ENCODE data around the gene QRICH2.

DNA sequence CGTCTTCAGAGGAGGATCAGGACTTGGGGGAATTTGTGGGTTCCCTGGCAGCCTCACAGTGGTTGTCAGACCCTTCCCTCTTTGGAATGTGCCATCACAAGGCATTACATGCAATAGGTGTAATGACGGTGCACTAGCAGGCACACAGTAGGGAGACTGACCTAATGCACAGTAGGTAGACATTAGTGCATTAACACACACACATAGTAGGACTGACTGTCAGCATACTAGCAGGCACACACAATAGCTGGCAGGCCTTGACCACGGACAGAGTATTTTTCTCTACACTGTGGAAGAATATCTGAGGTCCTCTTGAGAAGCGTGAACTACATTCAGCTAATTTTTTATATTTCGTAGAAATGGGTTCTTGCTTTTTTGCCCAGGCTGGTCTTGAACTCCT is 53.8 kb downstream of the QRICH2 start:
- TF ChIP-seq EP300 (IDR thresholded peaks at IDR 0.05) (no peak), POLR2A (IDR thresholded peaks at IDR 0.05) (no peak), POLR2AphosphoS5 (IDR thresholded peaks at IDR 0.05) (no peak)
- TF ChIP-seq, protein P1, sequence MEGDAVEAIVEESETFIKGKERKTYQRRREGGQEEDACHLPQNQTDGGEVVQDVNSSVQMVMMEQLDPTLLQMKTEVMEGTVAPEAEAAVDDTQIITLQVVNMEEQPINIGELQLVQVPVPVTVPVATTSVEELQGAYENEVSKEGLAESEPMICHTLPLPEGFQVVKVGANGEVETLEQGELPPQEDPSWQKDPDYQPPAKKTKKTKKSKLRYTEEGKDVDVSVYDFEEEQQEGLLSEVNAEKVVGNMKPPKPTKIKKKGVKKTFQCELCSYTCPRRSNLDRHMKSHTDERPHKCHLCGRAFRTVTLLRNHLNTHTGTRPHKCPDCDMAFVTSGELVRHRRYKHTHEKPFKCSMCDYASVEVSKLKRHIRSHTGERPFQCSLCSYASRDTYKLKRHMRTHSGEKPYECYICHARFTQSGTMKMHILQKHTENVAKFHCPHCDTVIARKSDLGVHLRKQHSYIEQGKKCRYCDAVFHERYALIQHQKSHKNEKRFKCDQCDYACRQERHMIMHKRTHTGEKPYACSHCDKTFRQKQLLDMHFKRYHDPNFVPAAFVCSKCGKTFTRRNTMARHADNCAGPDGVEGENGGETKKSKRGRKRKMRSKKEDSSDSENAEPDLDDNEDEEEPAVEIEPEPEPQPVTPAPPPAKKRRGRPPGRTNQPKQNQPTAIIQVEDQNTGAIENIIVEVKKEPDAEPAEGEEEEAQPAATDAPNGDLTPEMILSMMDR (IDR thresholded peaks at IDR 0.05) = no peak

All from gastroesophageal sphincter (tissue), 3 donors.